BJ (cell line): Measurements from ENCODE around the gene LHX3. TPM values are rescaled to one million over a fixed set of nuclear protein-coding genes. Genes with fewer than 3 reads are reported as not detected.
A peak's percentile ranks its signal among the peaks of the same experiment; 100 is the strongest.

Source experiments
- CTCF ChIA-PET: fragments of 350-600 bp; formaldehyde crosslinking; extraction: SDS; loops from one replicate; lab custom pipeline; 2021; ENCODE audit warnings: antibody characterized with exemption, inconsistent platforms; lab: Yijun Ruan, JAX
- POLR2A ChIA-PET: fragments of 300-600 bp; sonication (Branson Sonifier 250); formaldehyde crosslinking; extraction: SDS; loops from one replicate; lab custom pipeline; 2021; ENCODE audit warnings: antibody characterized with exemption; lab: Charles Lee
- DNase-seq: peaks from one replicate; pipeline ENCODE4 v3.0.0-alpha.2; 2011; ENCODE audit warnings: low read depth
- H3K27me3 ChIP-seq: 2 replicates; pipeline ENCODE4 v1.6.0; 2011; ENCODE audit warnings: low read length; ENCODE audit not compliant: control insufficient read depth, insufficient read depth
- H3K36me3 ChIP-seq: 2 replicates; pipeline ENCODE4 v1.5.1; 2011; ENCODE audit warnings: low read length; ENCODE audit not compliant: control insufficient read depth, insufficient read depth
- H3K4me3 ChIP-seq: 2 replicates; pipeline ENCODE4 v1.5.1; 2011; ENCODE audit warnings: low read depth, mild to moderate bottlenecking, control low read depth, low read length
- CTCF ChIP-seq: IDR thresholded peaks from 2 replicates; pipeline ENCODE4 v1.5.1; 2011; ENCODE audit warnings: low read depth, mild to moderate bottlenecking, control low read depth, inconsistent platforms, low read length, moderate library complexity; ENCODE audit not compliant: insufficient read depth
- polyA plus RNA-seq: library from polyadenylated mRNA; depleted of rRNA; stranded (reverse); fragments of >200 nt; gene quantifications from 2 replicates; pipeline ENCODE4 v1.2.3, GENCODE V29; 2011

The LHX3 gene
- polyA plus RNA-seq, 1 experiment, result not detected

DNA sequence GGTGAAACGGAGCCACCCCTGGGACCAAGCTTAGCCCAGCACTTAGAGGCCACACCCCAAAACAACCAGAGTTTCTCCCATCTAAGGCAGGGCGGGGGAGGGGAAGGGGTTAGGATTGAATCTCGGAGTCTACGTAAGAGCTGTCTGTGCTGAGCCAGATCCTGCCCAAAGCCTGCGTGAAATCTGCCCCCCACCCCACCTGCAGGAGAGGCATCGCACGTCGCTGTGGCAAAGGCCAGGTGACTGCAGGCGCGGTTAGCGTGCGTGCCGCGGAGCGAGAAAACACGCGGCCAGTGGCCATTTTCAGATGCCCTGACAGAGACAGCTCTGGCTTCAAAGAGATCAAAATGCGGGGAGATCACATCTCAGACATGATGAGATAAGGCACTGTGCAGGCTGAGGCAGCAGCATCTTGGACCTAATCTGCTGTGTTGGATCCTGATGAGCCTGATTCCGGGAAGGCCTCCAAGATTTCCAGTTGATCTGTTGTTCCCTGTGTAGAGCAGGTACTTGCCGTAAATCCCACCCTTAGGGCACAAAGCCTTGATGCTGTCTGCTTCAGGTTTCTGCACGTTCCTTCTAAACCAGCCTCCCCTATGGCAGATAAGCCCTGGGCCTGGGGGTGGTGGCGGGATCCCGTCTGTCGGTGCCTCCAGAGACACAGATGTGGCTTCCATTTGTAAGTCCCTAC is 43.2 kb upstream of the LHX3 start:
- ChIA-PET CTCF (no interaction called here), POLR2A (no interaction called here)

DNA sequence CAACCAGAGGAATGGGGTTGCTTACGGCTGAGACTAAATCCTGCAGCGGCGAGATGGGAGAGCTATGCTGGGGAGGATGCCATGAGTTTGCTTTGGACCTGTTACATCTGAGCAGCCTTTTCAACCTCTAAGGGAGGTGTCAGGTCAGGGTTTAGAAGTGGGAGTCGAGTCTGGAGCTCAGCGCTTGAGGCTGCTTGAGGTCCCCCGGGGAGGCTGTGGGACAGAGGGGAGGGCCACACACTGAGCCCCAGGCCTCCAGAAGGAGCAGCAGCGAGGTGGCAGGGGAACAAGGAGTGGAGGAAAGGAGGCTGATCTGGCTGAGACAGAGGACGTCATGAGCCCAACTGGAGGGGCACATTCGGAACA is 42.6 kb upstream of the LHX3 start:
- H3K36me3 ChIP-seq, result no peaks in the 10 kb centered on the region
- H3K27me3 ChIP-seq, result peaks cover 33% of the 10 kb centered on the region
- ChIA-PET POLR2A (no interaction called here), CTCF (interaction anchor here (0.7 to 1.0 kb wide), 2 partner anchors 17 to 37 kb away, joined by 3 read pairs; no protein-coding TSS in a partner anchor)
- no peak overlapping the region for H3K4me3 ChIP-seq
- no peak for DNase-seq
- no peak for TF ChIP-seq CTCF

More for the DNA sequence above, 43.2 kb upstream of the LHX3 start:
- no peak overlapping the region for H3K4me3 ChIP-seq
- TF ChIP-seq CTCF, result no peak
- DNase-seq, result no peak
- H3K27me3 ChIP-seq, result peaks cover 33% of the 10 kb centered on the region
- no peaks in the 10 kb centered on the region for H3K36me3 ChIP-seq

- no peak overlapping the region for H3K4me3 ChIP-seq
- POLR2A ChIA-PET, result no interaction called here
These were observed 42.1 kb upstream of the LHX3 start for GRCh38 chr9:136246849-136247550.

DNA sequence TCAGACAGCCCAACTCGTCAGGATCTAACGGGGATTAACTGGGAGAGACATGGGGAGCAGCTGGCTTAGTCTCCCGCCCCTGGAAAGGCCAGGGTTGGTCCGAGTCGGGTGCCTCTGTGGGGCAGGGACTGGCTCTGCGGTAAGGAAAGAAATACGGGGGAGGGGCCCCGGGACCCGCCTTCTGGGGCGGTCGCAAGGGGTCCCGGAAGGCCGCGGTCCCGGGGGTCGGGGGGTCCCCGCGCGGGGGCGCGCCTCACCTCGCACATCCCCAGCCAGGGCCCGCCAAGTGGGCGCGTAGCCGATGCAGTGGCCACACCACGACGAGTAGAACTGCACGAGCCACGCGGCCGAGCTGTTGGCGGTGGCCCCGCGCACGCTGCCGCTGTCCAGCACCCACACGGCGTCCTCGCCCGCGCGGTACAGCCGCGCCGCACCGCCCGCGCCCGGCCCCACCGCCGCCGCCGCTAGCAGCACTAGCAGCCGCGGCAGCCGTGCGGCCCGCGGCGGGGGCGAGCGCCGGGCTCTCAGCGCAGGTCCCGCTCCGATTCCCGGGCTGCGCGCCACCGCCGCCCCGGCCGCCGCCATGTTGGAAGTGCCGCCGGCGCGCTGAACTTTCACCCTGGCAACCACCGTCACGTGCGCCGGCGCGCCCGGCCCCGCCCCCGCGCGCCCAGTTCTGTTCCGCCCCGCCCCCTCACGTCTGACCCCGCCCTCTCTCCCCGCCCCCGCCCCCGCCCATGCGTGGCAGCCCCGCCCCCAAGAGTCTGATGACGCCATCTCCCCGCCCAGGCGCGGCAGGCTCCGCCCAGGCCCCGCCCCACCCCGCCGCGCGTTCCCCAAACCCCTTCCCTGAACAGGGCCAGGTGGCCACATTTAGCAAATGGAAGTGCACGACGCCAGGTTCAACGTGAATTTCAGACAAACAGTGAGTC is 40.6 kb upstream of the LHX3 start, which contains the start of gene QSOX2:
TSS of gene QSOX2 (minus strand) at position 594 of the 932 bp plus-strand sequence. CDS start at position 585, 9 bp downstream.
- ChIA-PET CTCF (interaction anchor here (0.6 to 1.5 kb wide), 2 partner anchors 9 to 19 kb away, joined by 3 to 4 read pairs; no protein-coding TSS in a partner anchor), POLR2A (no interaction called here)
- H3K36me3 ChIP-seq, result no peaks in the 10 kb centered on the region
- H3K27me3 ChIP-seq, result peaks cover 24% of the 10 kb centered on the region
- H3K4me3 ChIP-seq, result peak within 1 kb of the TSS; percentile 50
- DNase-seq, result no peak
- TF ChIP-seq CTCF, result no peak

More at GRCh38 chr9:136246849-136247550, 42.1 kb upstream of the LHX3 start:
- H3K36me3 ChIP-seq, result no peaks in the 10 kb centered on the region
- no peak for DNase-seq
- no peak for TF ChIP-seq CTCF
- CTCF ChIA-PET, result interaction anchor here (0.7 to 1.0 kb wide), 2 partner anchors 18 to 38 kb away, joined by 3 read pairs; no protein-coding TSS in a partner anchor
- H3K27me3 ChIP-seq, result peaks cover 33% of the 10 kb centered on the region
